IMR-90 (cell line): Measurements from ENCODE around the gene PKDCC. TPM values are rescaled to one million over a fixed set of nuclear protein-coding genes. Genes with fewer than 3 reads are reported as not detected.
A peak's percentile ranks its signal among the peaks of the same experiment; 100 is the strongest.

Experiments used
- ATAC-seq: fragments of 200-7000 bp; cut with Tn5 transposase; 2 replicates; pipeline ENCODE4 v1.9.1; 2020; ENCODE audit warnings: low read depth, mild to moderate bottlenecking, moderate library complexity
- BruUV-seq: library from RNA; stranded (reverse); fragments of 400-500 nt; replicated peaks from 2 replicates; lab custom pipeline; 2021; lab: Mats Ljungman, UMichigan
- CTCF ChIA-PET: fragments of 300-600 bp; formaldehyde crosslinking; extraction: SDS; loops from one replicate; lab custom pipeline; 2021; ENCODE audit warnings: antibody characterized with exemption; lab: Yijun Ruan, JAX
- POLR2A ChIA-PET: fragments of 300-600 bp; sonication (Branson Sonifier 250); formaldehyde crosslinking; loops from one replicate; lab custom pipeline; 2022; ENCODE audit warnings: antibody characterized with exemption; ENCODE audit not compliant: unreplicated experiment; lab: Charles Lee
- DNase-seq: peaks from one replicate; pipeline ENCODE4 v3.0.0; 2013
- H2AFZ ChIP-seq: replicated peaks from 2 replicates; pipeline ENCODE3; 2013; ENCODE audit warnings: low read length, mild to moderate bottlenecking; ENCODE audit not compliant: poor library complexity
- H2AK5ac ChIP-seq: 2 replicates; pipeline ENCODE4 v1.6.1; 2013; ENCODE audit warnings: low read depth, low read length, inconsistent platforms
- H2AK9ac ChIP-seq: replicated peaks from 2 replicates; pipeline ENCODE3; 2013; ENCODE audit warnings: mild to moderate bottlenecking, low read depth, low read length, moderate library complexity; ENCODE audit not compliant: poor library complexity
- H2BK120ac ChIP-seq: 2 replicates; pipeline ENCODE4 v1.6.1; 2013; ENCODE audit warnings: low read depth, low read length, inconsistent platforms
- H2BK15ac ChIP-seq: 3 replicates; pipeline ENCODE4 v1.6.1; 2013; ENCODE audit warnings: low read depth, low read length, inconsistent platforms
- H2BK20ac ChIP-seq: 2 replicates; pipeline ENCODE4 v1.6.1; 2013; ENCODE audit warnings: low read depth, mild to moderate bottlenecking, inconsistent platforms, low read length, moderate library complexity
- H2BK5ac ChIP-seq: 2 replicates; pipeline ENCODE4 v1.6.1; 2013; ENCODE audit warnings: mild to moderate bottlenecking, low read depth, low read length, inconsistent platforms; ENCODE audit not compliant: poor library complexity, severe bottlenecking
- H3K14ac ChIP-seq: replicated peaks from 2 replicates; pipeline ENCODE4 v1.6.1; 2013; ENCODE audit warnings: low read depth, low read length, inconsistent platforms
- H3K18ac ChIP-seq: 2 replicates; pipeline ENCODE4 v1.6.1; 2013; ENCODE audit warnings: low read depth, low read length, control low read depth
- H3K23ac ChIP-seq: 2 replicates; pipeline ENCODE4 v1.6.1; 2013; ENCODE audit warnings: low read depth, low read length, inconsistent platforms
- H3K27ac ChIP-seq: 2 replicates; pipeline ENCODE4 v1.5.1; 2013; ENCODE audit warnings: mild to moderate bottlenecking, control low read depth, low read length; ENCODE audit not compliant: insufficient read depth
- H3K27me3 ChIP-seq: 2 replicates; pipeline ENCODE4 v1.6.1; 2013; ENCODE audit warnings: low read length; ENCODE audit not compliant: control insufficient read depth, insufficient read depth
- H3K36me3 ChIP-seq: 2 replicates; pipeline ENCODE4 v1.6.1; 2013; ENCODE audit warnings: low read length, mixed read lengths; ENCODE audit not compliant: control insufficient read depth, insufficient read depth
- H3K4ac ChIP-seq: 2 replicates; pipeline ENCODE4 v1.6.1; 2013; ENCODE audit warnings: low read depth, low read length, inconsistent platforms
- H3K4me1 ChIP-seq: 2 replicates; pipeline ENCODE4 v1.6.1; 2013; ENCODE audit warnings: low read length, mixed read lengths; ENCODE audit not compliant: control insufficient read depth, insufficient read depth
- H3K4me2 ChIP-seq: 2 replicates; pipeline ENCODE4 v1.6.1; 2013; ENCODE audit warnings: low read depth, mild to moderate bottlenecking, control low read depth, low read length, moderate library complexity
- H3K4me3 ChIP-seq: 2 replicates; pipeline ENCODE4 v1.5.1; 2013; ENCODE audit warnings: low read depth, mild to moderate bottlenecking, control low read depth, low read length, moderate library complexity; ENCODE audit not compliant: insufficient read depth
- H3K56ac ChIP-seq: 2 replicates; pipeline ENCODE4 v1.6.1; 2013; ENCODE audit warnings: low read length, inconsistent platforms; ENCODE audit not compliant: insufficient read depth; ENCODE audit errors: extremely low read depth
- H3K79me1 ChIP-seq, 2 experiments: 2 replicates each; pipeline ENCODE4 v1.6.1; 2013; ENCODE audit warnings: low read length in 2 of 2, inconsistent platforms in 1 of 2, low read depth in 1 of 2
- H3K9ac ChIP-seq: 2 replicates; pipeline ENCODE4 v1.6.1; 2013; ENCODE audit warnings: low read depth, low read length, control low read depth
- H3K9me1 ChIP-seq: 2 replicates; pipeline ENCODE4 v1.6.1; 2013; ENCODE audit warnings: low read length, inconsistent platforms; ENCODE audit not compliant: insufficient read depth
- H3K9me3 ChIP-seq: 2 replicates; pipeline ENCODE4 v1.6.1; 2013; ENCODE audit warnings: low read length; ENCODE audit not compliant: control insufficient read depth, insufficient read depth
- H4K20me1 ChIP-seq: 2 replicates; pipeline ENCODE4 v1.6.1; 2013; ENCODE audit warnings: low read length, inconsistent platforms; ENCODE audit not compliant: insufficient read depth
- H4K5ac ChIP-seq: 2 replicates; pipeline ENCODE4 v1.6.1; 2013; ENCODE audit warnings: mild to moderate bottlenecking, low read depth, low read length, control low read depth
- H4K8ac ChIP-seq, 2 experiments: 2 replicates each; pipeline ENCODE4 v1.6.1; 2013; ENCODE audit warnings: low read depth in 2 of 2, low read length in 2 of 2, control low read depth in 1 of 2, inconsistent platforms in 1 of 2
- H4K91ac ChIP-seq: 2 replicates; pipeline ENCODE4 v1.6.1; 2013; ENCODE audit warnings: low read depth, low read length, inconsistent platforms; ENCODE audit not compliant: insufficient read depth
- BHLHE40 ChIP-seq: fragments of 150-350 bp; IDR thresholded peaks from 2 replicates; pipeline ENCODE4 v1.6.1; 2016; ENCODE audit warnings: mild to moderate bottlenecking, low read depth, low read length
- CEBPB ChIP-seq: IDR thresholded peaks from 2 replicates; pipeline ENCODE4 v1.6.1; 2012; ENCODE audit warnings: low read depth, low read length, improper control_type of control experiment
- CHD1 ChIP-seq: IDR thresholded peaks from 2 replicates; pipeline ENCODE4 v1.6.1; 2012; ENCODE audit warnings: low read depth, low read length, improper control_type of control experiment
- CTCF ChIP-seq: conservative IDR thresholded peaks from 2 replicates; pipeline ENCODE4 v1.5.1; 2012; ENCODE audit warnings: mild to moderate bottlenecking, low read depth, low read length, improper control_type of control experiment
- FOS ChIP-seq: fragments of 150-350 bp; IDR thresholded peaks from 2 replicates; pipeline ENCODE4 v1.6.1; 2016; ENCODE audit warnings: low read depth, low read length
- MAFK ChIP-seq: IDR thresholded peaks from 2 replicates; pipeline ENCODE4 v1.6.1; 2012; ENCODE audit warnings: low read depth, low read length, improper control_type of control experiment
- MAZ ChIP-seq: IDR thresholded peaks from 2 replicates; pipeline ENCODE4 v1.6.1; 2012; ENCODE audit warnings: low read depth, mild to moderate bottlenecking, low read length, improper control_type of control experiment, moderate library complexity, borderline replicate concordance
- MXI1 ChIP-seq: IDR thresholded peaks from 2 replicates; pipeline ENCODE4 v1.6.1; 2012; ENCODE audit warnings: low read depth, mild to moderate bottlenecking, low read length, moderate library complexity, borderline replicate concordance
- NFE2L2 ChIP-seq: fragments of 150-350 bp; IDR thresholded peaks from 2 replicates; pipeline ENCODE4 v1.6.1; 2016; ENCODE audit warnings: low read depth, mild to moderate bottlenecking, low read length
- POLR2A ChIP-seq: IDR thresholded peaks from 2 replicates; pipeline ENCODE4 v1.6.1; 2012; ENCODE audit warnings: mild to moderate bottlenecking, low read depth, low read length
- RAD21 ChIP-seq: IDR thresholded peaks from 2 replicates; pipeline ENCODE4 v1.6.1; 2012; ENCODE audit warnings: low read length, improper control_type of control experiment
- RFX5 ChIP-seq: IDR thresholded peaks from 2 replicates; pipeline ENCODE4 v1.8.0; 2012; ENCODE audit warnings: low read depth, mild to moderate bottlenecking, low read length, moderate library complexity
- WGBS, 2 experiments: methylation state at CpG; one replicate each; pipeline versions ENCODE4 v1.1.5 to v1.1.7; 2013; ENCODE audit warnings: missing lambda C conversion rate in 2 of 2; ENCODE audit not compliant: insufficient read length in 1 of 2; ENCODE audit errors: extremely low coverage in 2 of 2; 5-methylcytosine and 5-hydroxymethylcytosine counted together
- dilution Hi-C: fragments of 300-500 bp; cut with HindIII; formaldehyde crosslinking; loops from one replicate; pipeline ENCODE4 v1.14.3; 2018; ENCODE audit warnings: low sequenced_read_pairs; ENCODE audit not compliant: unreplicated experiment
- in situ Hi-C: fragments of 300-500 bp; cut with MboI; formaldehyde crosslinking; loops from 3 replicates; pipeline ENCODE4 v1.14.3; 2019; ENCODE audit warnings: low sequenced_read_pairs, inconsistent platforms, mixed read lengths
- intact Hi-C: fragments of 100-400 bp; cut with micrococcal nuclease; formaldehyde crosslinking; loops from 2 replicates; pipeline ENCODE4 v1.10.0; 2022
- polyA plus RNA-seq, 3 experiments: library from polyadenylated mRNA; depleted of rRNA; stranded (reverse); fragments of >200 nt; gene quantifications; 2 replicates each; pipeline ENCODE4 v1.2.3, GENCODE V29; 2012; ENCODE audit warnings: low replicate concordance in 1 of 3
- total RNA-seq: library from RNA; depleted of rRNA; stranded (reverse); fragments of >200 nt; gene quantifications from 2 replicates; pipeline ENCODE4 v1.2.3, GENCODE V29; 2012
- TF ChIP-seq, protein P1 (sequence below): fragments of 150-350 bp; IDR thresholded peaks from 2 replicates; pipeline ENCODE4 v1.6.1; 2017; ENCODE audit warnings: mild to moderate bottlenecking, antibody characterized with exemption, low read length, low read depth

PKDCC gene
- total and polyA plus RNA-seq, 2 of the 4 experiments (the other 2 are of a cell fraction), result 55.6 to 95.7 TPM

GRCh38 chr2:42095923-42096408 is 48.1 kb downstream of the PKDCC start (continued):
- TF ChIP-seq MXI1, result no peak

DNA sequence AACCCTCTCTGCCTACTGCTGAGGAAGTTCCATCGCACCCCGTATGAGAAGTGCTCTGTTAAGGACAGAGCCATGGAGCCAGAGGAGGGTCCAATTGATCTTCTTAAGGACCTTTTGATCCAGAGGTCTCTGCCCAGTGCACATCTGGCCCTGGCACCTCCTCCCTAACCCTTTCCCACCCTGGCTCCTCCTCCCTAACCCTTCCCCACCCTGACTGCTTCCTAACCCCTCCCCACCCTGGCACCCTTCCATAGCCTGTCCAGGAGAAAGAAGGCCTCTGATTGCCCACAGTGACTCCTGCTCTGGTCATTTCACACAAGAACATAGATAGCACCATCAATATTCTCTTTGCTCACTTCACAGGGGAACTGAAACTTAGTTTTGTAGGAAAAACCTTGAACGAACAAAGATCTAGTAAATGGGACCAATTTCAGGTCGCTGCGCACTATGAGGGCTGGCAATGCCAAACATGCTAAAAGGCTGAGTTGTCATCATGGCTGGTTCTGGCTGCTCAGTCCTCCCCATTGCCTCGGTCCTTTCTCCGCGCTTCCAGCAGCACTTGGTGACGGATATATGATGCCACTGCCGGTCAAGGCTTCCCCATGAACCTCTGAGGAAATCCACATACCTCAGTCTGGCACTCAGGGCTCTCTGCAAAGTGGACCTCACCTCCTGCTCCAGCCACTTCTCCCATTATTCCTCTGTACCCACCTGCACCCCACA is 49.2 kb downstream of the PKDCC start:
- no TSS peak for BruUV-seq
- H3K9ac ChIP-seq, result no peak overlapping the region; the same call in 1 of the 2 replicates
- no peaks in the 10 kb centered on the region for H3K36me3 ChIP-seq
- H4K91ac ChIP-seq, result peak overlapping the region; percentile 28; the same call in 1 of the 2 replicates
- H4K5ac ChIP-seq, result 0 out of 2 replicates have a peak overlapping the region, but pooled peaks have one; percentile 23
- H3K27me3 ChIP-seq, result no peaks in the 10 kb centered on the region
- H2BK120ac ChIP-seq, result peak overlapping the region; percentile 48
- H2AK5ac ChIP-seq, result peak overlapping the region; percentile 38
- peak overlapping the region; percentile 62; the same call in 2 of the 3 replicates for H2BK15ac ChIP-seq
- no peak overlapping the region for H3K4me2 ChIP-seq
- peaks cover 3% of the 10 kb centered on the region; the same call in 1 of the 2 replicates for H3K9me1 ChIP-seq
- H2BK5ac ChIP-seq, result peak overlapping the region; percentile 19
- peaks cover 23% of the 10 kb centered on the region for H3K4me1 ChIP-seq
- in situ Hi-C loops, result loop anchor here (5.0 kb wide), 1 partner anchor 225 kb away; no protein-coding TSS in a partner anchor
- H3K23ac ChIP-seq, result no peak overlapping the region
- DNase-seq (no peak), ATAC-seq (no peak)
- no peaks in the 10 kb centered on the region; the same call in 1 of the 2 replicates for H3K9me3 ChIP-seq
- CTCF ChIA-PET, result interaction anchor here (0.8 to 1.7 kb wide), 5 partner anchors 45 to 243 kb away, joined by 3 to 5 read pairs (median 3); no protein-coding TSS in a partner anchor
- peak overlapping the region; percentile 69; the same call in 1 of the 2 replicates for H2BK20ac ChIP-seq
- 80% methylated on average over 9 of the region's 10 CpGs; no CpG with 5 or more reads in 1 of the 2 experiments for WGBS, 2 experiments
- dilution Hi-C loops, result loop anchor here (25.0 kb wide), 1 partner anchor 210 kb away; no protein-coding TSS in a partner anchor
- H2AK9ac ChIP-seq, result peak overlapping the region; percentile 29
- H3K18ac ChIP-seq, result peak overlapping the region; percentile 9; the same call in 1 of the 2 replicates
- H3K27ac ChIP-seq, result no peak overlapping the region
- H3K4me3 ChIP-seq, result no peak overlapping the region
- no peak overlapping the region; the same call in 1 of the 2 replicates for H3K14ac ChIP-seq
- POLR2A ChIA-PET, result no interaction called here
- H2AFZ ChIP-seq, result peak overlapping the region; percentile 40
- H4K8ac ChIP-seq, result peak overlapping the region in 1 of 2 experiments; percentile 25; a peak in 1 of 4 replicates
- H3K79me1 ChIP-seq, result no peaks in the 10 kb centered on the region; a peak in 1 of 4 replicates
- no peak overlapping the region for H3K56ac ChIP-seq
- intact Hi-C loops, result loop anchor here (1.0 to 10.0 kb wide), 8 partner anchors 72 to 566 kb away; partner anchors contain the start of genes COX7A2L, EML4 and KCNG3
- H3K4ac ChIP-seq, result peak overlapping the region; percentile 42; the same call in 1 of the 2 replicates
- H4K20me1 ChIP-seq, result no peaks in the 10 kb centered on the region
- no peak for TF ChIP-seq RAD21
- no peak for TF ChIP-seq NFE2L2
- no peak for TF ChIP-seq CEBPB
- no peak for TF ChIP-seq CTCF
- no peak for TF ChIP-seq MAZ
- TF ChIP-seq MAFK, result no peak
- no peak for TF ChIP-seq FOS
- no peak for TF ChIP-seq BHLHE40
- no peak for TF ChIP-seq CHD1
- TF ChIP-seq, protein P1, sequence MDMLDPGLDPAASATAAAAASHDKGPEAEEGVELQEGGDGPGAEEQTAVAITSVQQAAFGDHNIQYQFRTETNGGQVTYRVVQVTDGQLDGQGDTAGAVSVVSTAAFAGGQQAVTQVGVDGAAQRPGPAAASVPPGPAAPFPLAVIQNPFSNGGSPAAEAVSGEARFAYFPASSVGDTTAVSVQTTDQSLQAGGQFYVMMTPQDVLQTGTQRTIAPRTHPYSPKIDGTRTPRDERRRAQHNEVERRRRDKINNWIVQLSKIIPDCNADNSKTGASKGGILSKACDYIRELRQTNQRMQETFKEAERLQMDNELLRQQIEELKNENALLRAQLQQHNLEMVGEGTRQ, result no peak
- no peak for TF ChIP-seq POLR2A
- no peak for TF ChIP-seq RFX5
- no peak for TF ChIP-seq MXI1
